ENCODE results near the gene PKIG. TPM values are rescaled to one million over a fixed set of nuclear protein-coding genes. Genes with fewer than 3 reads are reported as not detected.

PKIG gene
- total and polyA plus RNA-seq, 2 experiments from 2014 or later = 29.7 to 33.2 TPM

GRCh38 chr20:44537993-44538392 is 44.4 kb upstream of the PKIG start:
- no peak for TF ChIP-seq EZH2phosphoT487 (IDR thresholded peaks at IDR 0.05; ENCODE audit: unreplicated experiment)
- TF ChIP-seq ETS1 (IDR thresholded peaks at IDR 0.05) = no peak
- no peak for TF ChIP-seq CREB1 (CRISPR knock-in tag; IDR thresholded peaks at IDR 0.05; ENCODE audit: low read depth)
- TF ChIP-seq POLR2AphosphoS5 (IDR thresholded peaks at IDR 0.05; ENCODE audit: low read depth) = no peak
- no peak for TF ChIP-seq JUNB (IDR thresholded peaks at IDR 0.05; ENCODE audit: unreplicated experiment)
- TF ChIP-seq ZNF331 (CRISPR knock-in tag; IDR thresholded peaks at IDR 0.05; ENCODE audit: low read depth) = no peak
- no peak for TF ChIP-seq EZH2 (IDR thresholded peaks at IDR 0.05; ENCODE audit: low read depth, unreplicated experiment)
- no peak for TF ChIP-seq NANOG (IDR thresholded peaks at IDR 0.05; ENCODE audit: borderline replicate concordance)
- TF ChIP-seq STAT1 (IDR thresholded peaks at IDR 0.05; ENCODE audit: unreplicated experiment) = no peak
- no peak for TF ChIP-seq ZNF462 (CRISPR knock-in tag; IDR thresholded peaks at IDR 0.05)
- peaks cover 16% of the 10 kb centered on the region for H3K79me2 ChIP-seq (replicated peaks; ENCODE audit: insufficient read depth)

More at GRCh38 chr20:44537993-44538392, 44.4 kb upstream of the PKIG start:
- ATAC-seq (no peak), DNase-seq (ENCODE audit: low spot score) (no peak)
- Mint-ChIP-seq H3K27ac (no peak overlapping the region), H3K36me3 (ENCODE audit: low read depth) (no peaks in the 10 kb centered on the region), H3K4me3 (no peak overlapping the region), H3K9me3 (no peaks in the 10 kb centered on the region), H3K27me3 (ENCODE audit: insufficient read depth, low read depth, poor library complexity) (peaks cover 12% of the 10 kb centered on the region), H3K4me1 (peaks cover 5% of the 10 kb centered on the region)
- no peak overlapping the region for H2AFZ ChIP-seq
- H3F3A ChIP-seq (replicated peaks; ENCODE audit: low read depth) = no peaks in the 10 kb centered on the region
- no peaks in the 10 kb centered on the region for H3K27me3 ChIP-seq (ENCODE audit: insufficient read depth)
- H3K36me3 ChIP-seq (ENCODE audit: insufficient read depth) = no peaks in the 10 kb centered on the region
- H3K4me3 ChIP-seq = no peak overlapping the region
- H3K4me1 ChIP-seq (ENCODE audit: insufficient read depth) = no peaks in the 10 kb centered on the region
- H4K20me1 ChIP-seq (replicated peaks; ENCODE audit: insufficient read depth) = no peaks in the 10 kb centered on the region
- no peak overlapping the region for H3K27ac ChIP-seq (ENCODE audit: low read depth)
- no peak overlapping the region for H3K4me2 ChIP-seq
- no peaks in the 10 kb centered on the region for H3K9me2 ChIP-seq (ENCODE audit: insufficient read depth)

Measured in GM23338 (cell line).